ENCODE measurements around the gene POU2AF2.
"Not testable (repeated sequence)": the region's sequence is repeated elsewhere in the genome, so short reads cannot be mapped to it uniquely, and the experiment has no call there.

POU2AF2 gene

GRCh38 chr11:111259896-111260295 is 14.4 kb downstream of the POU2AF2 start:
- DNase-seq = no peak

GRCh38 chr11:111260811-111261210 is 15.3 kb downstream of the POU2AF2 start:
- no peak for DNase-seq

- DNase-seq = no peak
These were observed 19.1 kb downstream of the POU2AF2 start for GRCh38 chr11:111264646-111265045.

- no peak for DNase-seq
These were observed 19.9 kb downstream of the POU2AF2 start for GRCh38 chr11:111265421-111265820.

GRCh38 chr11:111268303-111268702 is 22.8 kb downstream of the POU2AF2 start:
- not testable (repeated sequence) for DNase-seq

- no peak for DNase-seq
These were observed 23.8 kb downstream of the POU2AF2 start for GRCh38 chr11:111269146-111269868.

- DNase-seq = no peak
These were observed 26.9 kb downstream of the POU2AF2 start for GRCh38 chr11:111272420-111272819.

GRCh38 chr11:111282562-111283075 is 37.1 kb downstream of the POU2AF2 start:
- no peak for DNase-seq

- DNase-seq = no peak
These were observed 38.5 kb downstream of the POU2AF2 start for GRCh38 chr11:111283945-111284481.

GRCh38 chr11:111285189-111286091 is 39.9 kb downstream of the POU2AF2 start:
- DNase-seq = no peak

GRCh38 chr11:111291764-111292163 is 46.2 kb downstream of the POU2AF2 start:
- no peak for DNase-seq

- not testable (repeated sequence) for DNase-seq
These were observed 46.9 kb downstream of the POU2AF2 start for GRCh38 chr11:111292408-111292807.

GRCh38 chr11:111296196-111296595 is 50.7 kb downstream of the POU2AF2 start:
- no peak for DNase-seq

GRCh38 chr11:111297696-111298095 is 52.2 kb downstream of the POU2AF2 start:
- DNase-seq = no peak

- no peak for DNase-seq
These were observed 53.0 kb downstream of the POU2AF2 start, which contains the start of gene POU2AF3 for GRCh38 chr11:111298413-111299100. TSS of gene POU2AF3 (plus strand) at chr11:111298546. CDS start at chr11:111298582, 36 bp downstream.

- no peak for DNase-seq
These were observed 53.8 kb downstream of the POU2AF2 start for GRCh38 chr11:111299101-111300026.

- DNase-seq = no peak
These were observed 55.0 kb downstream of the POU2AF2 start for GRCh38 chr11:111300569-111300968.

GRCh38 chr11:111301004-111301841 is 55.7 kb downstream of the POU2AF2 start:
- no peak for DNase-seq

GRCh38 chr11:111301842-111302118 is 56.3 kb downstream of the POU2AF2 start:
- DNase-seq = no peak

- no peak for DNase-seq
These were observed 56.8 kb downstream of the POU2AF2 start for GRCh38 chr11:111302298-111302697.

- DNase-seq = no peak
These were observed 57.9 kb downstream of the POU2AF2 start for GRCh38 chr11:111303461-111303860.

Data from activated CD4-positive, CD25-positive, alpha-beta regulatory T cell (primary cell).